GM19397 (cell line): ENCODE data around the gene CPO.

Source experiments
- ATAC-seq: cut with Tn5 transposase; IDR thresholded peaks from one replicate; pipeline ENCODE4 v1.9.1; 2021; ENCODE audit warnings: mild to moderate bottlenecking, moderate library complexity; ENCODE audit not compliant: unreplicated experiment

Gene CPO

GRCh38 chr2:206970589-206971360 is 31.5 kb downstream of the CPO start:
- ATAC-seq: no peak

GRCh38 chr2:206971805-206972204 is 32.5 kb downstream of the CPO start:
- ATAC-seq: no peak

GRCh38 chr2:206974551-206974950 is 35.2 kb downstream of the CPO start:
- ATAC-seq: no peak

- no peak for ATAC-seq
Observed at GRCh38 chr2:206978746-206979145, 39.4 kb downstream of the CPO start.

- no peak for ATAC-seq
Observed at GRCh38 chr2:206979365-206979764, 40.0 kb downstream of the CPO start.

GRCh38 chr2:206979922-206980321 is 40.6 kb downstream of the CPO start:
- ATAC-seq: no peak

GRCh38 chr2:206980413-206980812 is 41.1 kb downstream of the CPO start:
- ATAC-seq: no peak

- no peak for ATAC-seq
Observed at GRCh38 chr2:206981086-206981674, 41.9 kb downstream of the CPO start.

GRCh38 chr2:206981739-206982340 is 42.5 kb downstream of the CPO start:
- ATAC-seq: no peak

- ATAC-seq: no peak
Observed at GRCh38 chr2:206982360-206982955, 43.1 kb downstream of the CPO start.

- ATAC-seq: no peak
Observed at GRCh38 chr2:206983161-206983859, 44.0 kb downstream of the CPO start.

- no peak for ATAC-seq
Observed at GRCh38 chr2:206984206-206984605, 44.9 kb downstream of the CPO start.

- no peak for ATAC-seq
Observed at GRCh38 chr2:206986943-206987342, 47.6 kb downstream of the CPO start.

GRCh38 chr2:206987810-206988209 is 48.5 kb downstream of the CPO start:
- no peak for ATAC-seq

- no peak for ATAC-seq
Observed at GRCh38 chr2:206988884-206989283, 49.6 kb downstream of the CPO start.

- ATAC-seq: peak; percentile 81
Observed at GRCh38 chr2:206989311-206989710, 50.0 kb downstream of the CPO start.

GRCh38 chr2:206990360-206990759 is 51.0 kb downstream of the CPO start:
- no peak for ATAC-seq

GRCh38 chr2:206991070-206991469 is 51.8 kb downstream of the CPO start:
- ATAC-seq: no peak

GRCh38 chr2:206993396-206993911 is 54.1 kb downstream of the CPO start:
- ATAC-seq: no peak

GRCh38 chr2:206993964-206994363 is 54.6 kb downstream of the CPO start:
- no peak for ATAC-seq

GRCh38 chr2:206996556-206997065 is 57.3 kb downstream of the CPO start:
- ATAC-seq: no peak
